NCI-H748 (cell line): Measurements from ENCODE around the gene POU4F3.

Experiments
- DNase-seq: peaks from one replicate; lab custom pipeline; 2025; ENCODE audit not compliant: unreplicated experiment; lab: John Stamatoyannopoulos, UW

Gene POU4F3

GRCh38 chr5:146339715-146340259 lies 1.1 kb downstream of the POU4F3 start:
- DNase-seq = no peak

- no peak for DNase-seq
Measured at GRCh38 chr5:146340260-146341081, 1.8 kb downstream of the POU4F3 start.

- no peak for DNase-seq
Measured at GRCh38 chr5:146341854-146342253, 3.2 kb downstream of the POU4F3 start.

GRCh38 chr5:146342519-146342881 lies 3.9 kb downstream of the POU4F3 start:
- no peak for DNase-seq

- no peak for DNase-seq
Measured at GRCh38 chr5:146342882-146343865, 4.5 kb downstream of the POU4F3 start.

GRCh38 chr5:146344155-146345118 lies 5.8 kb downstream of the POU4F3 start:
- DNase-seq = peak; percentile 10

- DNase-seq = peak; percentile 35
Measured at GRCh38 chr5:146345240-146345577, 6.6 kb downstream of the POU4F3 start.

- DNase-seq = peak; percentile 50
Measured at GRCh38 chr5:146345578-146346366, 7.1 kb downstream of the POU4F3 start.

GRCh38 chr5:146357126-146357525 lies 18.5 kb downstream of the POU4F3 start:
- DNase-seq = no peak

- no peak for DNase-seq
Measured at GRCh38 chr5:146359836-146360235, 21.2 kb downstream of the POU4F3 start.

GRCh38 chr5:146363161-146363874 lies 24.7 kb downstream of the POU4F3 start:
- DNase-seq = no peak

- DNase-seq = no peak
Measured at GRCh38 chr5:146365618-146366017, 27.0 kb downstream of the POU4F3 start.

- no peak for DNase-seq
Measured at GRCh38 chr5:146366904-146367303, 28.3 kb downstream of the POU4F3 start.

GRCh38 chr5:146368137-146368536 lies 29.5 kb downstream of the POU4F3 start:
- no peak for DNase-seq

- DNase-seq = no peak
Measured at GRCh38 chr5:146369691-146370090, 31.1 kb downstream of the POU4F3 start.

- DNase-seq = no peak
Measured at GRCh38 chr5:146376821-146377220, 38.2 kb downstream of the POU4F3 start.

- no peak for DNase-seq
Measured at GRCh38 chr5:146378986-146379385, 40.3 kb downstream of the POU4F3 start.

- no peak for DNase-seq
Measured at GRCh38 chr5:146380714-146381113, 42.1 kb downstream of the POU4F3 start.

GRCh38 chr5:146388386-146388785 lies 49.7 kb downstream of the POU4F3 start:
- no peak for DNase-seq
